Activated CD8-positive, alpha-beta T cell treated with anti-CD3 and anti-CD28 coated beads for 36 hours (primary cell): Measurements from ENCODE around the gene MYBBP1A. TPM values are rescaled to one million over a fixed set of nuclear protein-coding genes. Genes with fewer than 3 reads are reported as not detected.
"Not testable (repeated sequence)": the region's sequence is repeated elsewhere in the genome, so short reads cannot be mapped to it uniquely, and the experiment has no call there.

Experiments
- ATAC-seq: fragments of 200-7000 bp; cut with Tn5 transposase; one replicate; pipeline ENCODE4 v1.10.0; 2021; ENCODE audit warnings: mild to moderate bottlenecking, moderate library complexity
- CTCF ChIA-PET: fragments of 350-600 bp; sonication (Branson Sonifier 250); formaldehyde crosslinking; loops from one replicate; lab custom pipeline; 2021; ENCODE audit warnings: antibody characterized with exemption; lab: Charles Lee
- POLR2A ChIA-PET: fragments of 350-600 bp; sonication (Branson Sonifier 250); formaldehyde crosslinking; loops from one replicate; lab custom pipeline; 2021; ENCODE audit warnings: antibody characterized with exemption; lab: Charles Lee
- DNase-seq: peaks from one replicate; pipeline ENCODE4 v3.0.0-alpha.2; 2020
- H3K27ac Mint-ChIP-seq: one replicate; pipeline ENCODE4 v1.8.0; 2021; ENCODE audit warnings: mild to moderate bottlenecking, mixed read lengths
- H3K27me3 Mint-ChIP-seq: one replicate; pipeline ENCODE4 v1.8.0; 2021; ENCODE audit warnings: mixed read lengths
- H3K36me3 Mint-ChIP-seq: one replicate; pipeline ENCODE4 v1.8.0; 2021; ENCODE audit warnings: low read depth, mixed read lengths
- H3K4me1 Mint-ChIP-seq: one replicate; pipeline ENCODE4 v1.8.0; 2021; ENCODE audit warnings: low read depth, mixed read lengths
- H3K4me3 Mint-ChIP-seq: one replicate; pipeline ENCODE4 v1.8.0; 2021; ENCODE audit warnings: mild to moderate bottlenecking, moderate library complexity, mixed read lengths
- H3K9me3 Mint-ChIP-seq: one replicate; pipeline ENCODE4 v1.8.0; 2021; ENCODE audit warnings: mixed read lengths
- CTCF ChIP-seq: fragments of 200-600 bp; IDR thresholded peaks from one replicate; pipeline ENCODE4 v1.8.0; 2022; ENCODE audit warnings: antibody characterized with exemption, mild to moderate bottlenecking
- intact Hi-C: fragments of 100-400 bp; cut with micrococcal nuclease; formaldehyde crosslinking; loops from one replicate; pipeline ENCODE4 v1.10.0; 2022
- total RNA-seq, 2 experiments: library from RNA; stranded (reverse); gene quantifications; one replicate each; pipeline ENCODE4 v1.2.3, GENCODE V29; 2021

The MYBBP1A gene
- total RNA-seq, 2 experiments from 2014 or later: 104 to 107 TPM

GRCh38 chr17:4596636-4597380 lies 41.6 kb upstream of the MYBBP1A start:
- intact Hi-C loops: no loop called here
- H3K27ac Mint-ChIP-seq: no peak overlapping the region
- ChIA-PET CTCF (interaction anchor here (1.4 to 1.6 kb wide), 2 partner anchors 10 to 28 kb away, joined by 5 to 11 read pairs; no protein-coding TSS in a partner anchor), POLR2A (interaction anchor here (0.6 kb wide), 1 partner anchor 170 kb away, joined by 3 read pairs; no protein-coding TSS in a partner anchor)
- DNase-seq (no peak), ATAC-seq (no peak)
- H3K36me3 Mint-ChIP-seq: no peaks in the 10 kb centered on the region
- no peak overlapping the region for H3K4me3 Mint-ChIP-seq
- H3K9me3 Mint-ChIP-seq: no peaks in the 10 kb centered on the region
- H3K27me3 Mint-ChIP-seq: peaks cover 3% of the 10 kb centered on the region
- H3K4me1 Mint-ChIP-seq: peaks cover 4% of the 10 kb centered on the region
- TF ChIP-seq CTCF: no peak

GRCh38 chr17:4595685-4596342 lies 40.6 kb upstream of the MYBBP1A start:
- H3K27me3 Mint-ChIP-seq, H3K9me3 Mint-ChIP-seq, H3K27ac Mint-ChIP-seq, ATAC-seq, H3K4me1 Mint-ChIP-seq, POLR2A ChIA-PET, H3K4me3 Mint-ChIP-seq, intact Hi-C loops, H3K36me3 Mint-ChIP-seq, DNase-seq: not testable (repeated sequence)
- CTCF ChIA-PET: interaction anchor here (0.7 to 1.9 kb wide), 6 partner anchors 9 to 244 kb away, joined by 3 to 7 read pairs (median 4); no protein-coding TSS in a partner anchor

GRCh38 chr17:4594931-4595684 lies 39.9 kb upstream of the MYBBP1A start:
- TF ChIP-seq CTCF: peak; percentile 69
- no peaks in the 10 kb centered on the region for H3K36me3 Mint-ChIP-seq
- H3K4me3 Mint-ChIP-seq: no peak overlapping the region
- H3K9me3 Mint-ChIP-seq: no peaks in the 10 kb centered on the region
- POLR2A ChIA-PET: no interaction called here
- peak; percentile 64 for DNase-seq
- H3K4me1 Mint-ChIP-seq: peaks cover 4% of the 10 kb centered on the region
- CTCF ChIA-PET: interaction anchor here (0.7 to 1.9 kb wide), 10 partner anchors 8 to 245 kb away, joined by 3 to 7 read pairs (median 3); partner anchors contain the start of gene SMTNL2
- H3K27ac Mint-ChIP-seq: no peak overlapping the region
- intact Hi-C loops: no loop called here
- ATAC-seq: peak; percentile 92
- peaks cover 5% of the 10 kb centered on the region for H3K27me3 Mint-ChIP-seq

GRCh38 chr17:4594406-4594805 lies 39.2 kb upstream of the MYBBP1A start:
- DNase-seq: no peak
- ChIA-PET CTCF (interaction anchor here (0.8 to 1.9 kb wide), 8 partner anchors 11 to 246 kb away, joined by 3 to 7 read pairs (median 3); partner anchors contain the start of gene SMTNL2), POLR2A (no interaction called here)
- no peak for TF ChIP-seq CTCF
- peaks cover 5% of the 10 kb centered on the region for H3K27me3 Mint-ChIP-seq
- H3K4me3 Mint-ChIP-seq: no peak overlapping the region
- no peaks in the 10 kb centered on the region for H3K9me3 Mint-ChIP-seq
- no peak overlapping the region for H3K27ac Mint-ChIP-seq
- peaks cover 4% of the 10 kb centered on the region for H3K4me1 Mint-ChIP-seq
- ATAC-seq: no peak
- intact Hi-C loops: no loop called here
- no peaks in the 10 kb centered on the region for H3K36me3 Mint-ChIP-seq

- intact Hi-C loops: no loop called here
These were observed 37.8 kb upstream of the MYBBP1A start for GRCh38 chr17:4593021-4593421.

More at GRCh38 chr17:4593021-4593421, 37.8 kb upstream of the MYBBP1A start:
- POLR2A ChIA-PET: interaction anchor here (0.9 kb wide), 1 partner anchor 12 kb away, joined by 3 read pairs; no protein-coding TSS in a partner anchor
- no peaks in the 10 kb centered on the region for H3K36me3 Mint-ChIP-seq
- no peak overlapping the region for H3K27ac Mint-ChIP-seq
- H3K4me3 Mint-ChIP-seq: no peak overlapping the region
- ATAC-seq (no peak), DNase-seq (no peak)
- CTCF ChIA-PET: interaction anchor here (1.0 kb wide), 1 partner anchor 34 kb away, joined by 3 read pairs; no protein-coding TSS in a partner anchor
- no peaks in the 10 kb centered on the region for H3K9me3 Mint-ChIP-seq
- TF ChIP-seq CTCF: no peak
- peaks cover 4% of the 10 kb centered on the region for H3K4me1 Mint-ChIP-seq
- peaks cover 5% of the 10 kb centered on the region for H3K27me3 Mint-ChIP-seq
